ENCODE results near the gene MGAT4A. TPM values are rescaled to one million over a fixed set of nuclear protein-coding genes. Genes with fewer than 3 reads are reported as not detected.
"Not testable (repeated sequence)": the region's sequence is repeated elsewhere in the genome, so short reads cannot be mapped to it uniquely, and the experiment has no call there.

Gene MGAT4A
- total RNA-seq, 1 experiment from 2014 or later = not detected

GRCh38 chr2:98659491-98659840 is 71.5 kb downstream of the MGAT4A start:
- H3K27me3 ChIP-seq (replicated peaks); H3K36me3 ChIP-seq; H3K4me1 ChIP-seq (replicated peaks); H3K4me3 ChIP-seq; H3K27ac ChIP-seq; H3K9me3 ChIP-seq (replicated peaks); DNase-seq (ENCODE audit: low read depth in 1 of 2, low spot score in 2 of 2): not testable (repeated sequence)

- Histone ChIP-seq H3K27me3 (replicated peaks) (no peaks in the 10 kb centered on the region), H3K27ac (no peak overlapping the region), H3K4me3 (no peak overlapping the region), H3K36me3 (no peaks in the 10 kb centered on the region), H3K4me1 (replicated peaks) (no peaks in the 10 kb centered on the region), H3K9me3 (replicated peaks) (no peaks in the 10 kb centered on the region)
- no peak for DNase-seq (ENCODE audit: low read depth in 1 of 2, low spot score in 2 of 2)
These were observed 72.0 kb downstream of the MGAT4A start for GRCh38 chr2:98658816-98659490.

- no peaks in the 10 kb centered on the region for H3K9me3 ChIP-seq (replicated peaks)
- no peaks in the 10 kb centered on the region for H3K27me3 ChIP-seq (replicated peaks)
- H3K27ac ChIP-seq = no peak overlapping the region
These were observed 74.1 kb downstream of the MGAT4A start for GRCh38 chr2:98656800-98657199.

GRCh38 chr2:98654699-98655495 is 76.0 kb downstream of the MGAT4A start:
- Histone ChIP-seq H3K36me3 (no peaks in the 10 kb centered on the region), H3K4me1 (replicated peaks) (no peaks in the 10 kb centered on the region), H3K4me3 (no peak overlapping the region), H3K27ac (no peak overlapping the region), H3K9me3 (replicated peaks) (no peaks in the 10 kb centered on the region), H3K27me3 (replicated peaks) (no peaks in the 10 kb centered on the region)
- no peak for DNase-seq (ENCODE audit: low read depth in 1 of 2, low spot score in 2 of 2)

More at GRCh38 chr2:98656800-98657199, 74.1 kb downstream of the MGAT4A start:
- H3K4me3 ChIP-seq = no peak overlapping the region
- no peaks in the 10 kb centered on the region for H3K36me3 ChIP-seq
- no peaks in the 10 kb centered on the region for H3K4me1 ChIP-seq (replicated peaks)
- no peak for DNase-seq (ENCODE audit: low read depth in 1 of 2, low spot score in 2 of 2)

- no peaks in the 10 kb centered on the region for H3K36me3 ChIP-seq
- no peak overlapping the region for H3K27ac ChIP-seq
- no peak overlapping the region for H3K4me3 ChIP-seq
- no peak for DNase-seq (ENCODE audit: low read depth in 1 of 2, low spot score in 2 of 2)
- no peaks in the 10 kb centered on the region for H3K4me1 ChIP-seq (replicated peaks)
- H3K9me3 ChIP-seq (replicated peaks) = no peaks in the 10 kb centered on the region
- H3K27me3 ChIP-seq (replicated peaks) = no peaks in the 10 kb centered on the region
These were observed 79.9 kb downstream of the MGAT4A start for GRCh38 chr2:98650998-98651397.

- DNase-seq (ENCODE audit: low read depth in 1 of 2, low spot score in 2 of 2) = no peak
- Histone ChIP-seq H3K27me3 (replicated peaks) (peaks cover 3% of the 10 kb centered on the region; the same call in 1 of the 2 replicates), H3K4me3 (no peak overlapping the region), H3K27ac (no peak overlapping the region), H3K9me3 (replicated peaks) (no peaks in the 10 kb centered on the region), H3K4me1 (replicated peaks) (no peaks in the 10 kb centered on the region), H3K36me3 (no peaks in the 10 kb centered on the region)
These were observed 80.9 kb downstream of the MGAT4A start for GRCh38 chr2:98649992-98650375.

- DNase-seq (ENCODE audit: low read depth in 1 of 2, low spot score in 2 of 2) = peak; percentile 53 to 63
- Histone ChIP-seq H3K27me3 (replicated peaks) (peaks cover 4% of the 10 kb centered on the region; the same call in 1 of the 2 replicates), H3K9me3 (replicated peaks) (no peaks in the 10 kb centered on the region), H3K4me3 (no peak overlapping the region), H3K4me1 (replicated peaks) (no peaks in the 10 kb centered on the region), H3K27ac (no peak overlapping the region), H3K36me3 (no peaks in the 10 kb centered on the region)
These were observed 81.6 kb downstream of the MGAT4A start for GRCh38 chr2:98649135-98649991.

- Histone ChIP-seq H3K4me3 (no peak overlapping the region), H3K36me3 (no peaks in the 10 kb centered on the region), H3K27me3 (replicated peaks) (peaks cover 4% of the 10 kb centered on the region; the same call in 1 of the 2 replicates), H3K9me3 (replicated peaks) (no peaks in the 10 kb centered on the region), H3K27ac (no peak overlapping the region), H3K4me1 (replicated peaks) (no peaks in the 10 kb centered on the region)
- DNase-seq (ENCODE audit: low read depth in 1 of 2, low spot score in 2 of 2) = no peak
These were observed 82.5 kb downstream of the MGAT4A start for GRCh38 chr2:98648451-98648850.

- H3K4me3 ChIP-seq = no peak overlapping the region
- H3K27me3 ChIP-seq (replicated peaks) = peaks cover 4% of the 10 kb centered on the region; the same call in 1 of the 2 replicates
- no peaks in the 10 kb centered on the region for H3K36me3 ChIP-seq
- DNase-seq (ENCODE audit: low read depth in 1 of 2, low spot score in 2 of 2) = no peak
- H3K27ac ChIP-seq = no peak overlapping the region
- no peaks in the 10 kb centered on the region for H3K4me1 ChIP-seq (replicated peaks)
- H3K9me3 ChIP-seq (replicated peaks) = no peaks in the 10 kb centered on the region
These were observed 83.3 kb downstream of the MGAT4A start for GRCh38 chr2:98647636-98648035.

- no peak for DNase-seq (ENCODE audit: low read depth in 1 of 2, low spot score in 2 of 2)
- Histone ChIP-seq H3K4me1 (replicated peaks) (no peaks in the 10 kb centered on the region), H3K27ac (no peak overlapping the region), H3K36me3 (no peaks in the 10 kb centered on the region), H3K4me3 (no peak overlapping the region), H3K27me3 (replicated peaks) (peaks cover 4% of the 10 kb centered on the region; the same call in 1 of the 2 replicates), H3K9me3 (replicated peaks) (no peaks in the 10 kb centered on the region)
These were observed 87.3 kb downstream of the MGAT4A start for GRCh38 chr2:98643496-98644100.

GRCh38 chr2:98637401-98638147 is 93.4 kb downstream of the MGAT4A start:
- no peak overlapping the region for H3K27ac ChIP-seq
- H3K9me3 ChIP-seq (replicated peaks) = no peaks in the 10 kb centered on the region
- H3K4me3 ChIP-seq = no peak overlapping the region
- no peaks in the 10 kb centered on the region for H3K4me1 ChIP-seq (replicated peaks)
- H3K36me3 ChIP-seq = no peaks in the 10 kb centered on the region
- DNase-seq (ENCODE audit: low read depth in 1 of 2, low spot score in 2 of 2) = no peak
- peaks cover 8% of the 10 kb centered on the region; the same call in 1 of the 2 replicates for H3K27me3 ChIP-seq (replicated peaks)

- Histone ChIP-seq H3K9me3 (replicated peaks) (no peaks in the 10 kb centered on the region), H3K4me3 (no peak overlapping the region), H3K4me1 (replicated peaks) (no peaks in the 10 kb centered on the region), H3K36me3 (no peaks in the 10 kb centered on the region), H3K27me3 (replicated peaks) (peaks cover 8% of the 10 kb centered on the region; the same call in 1 of the 2 replicates), H3K27ac (no peak overlapping the region)
- no peak for DNase-seq (ENCODE audit: low read depth in 1 of 2, low spot score in 2 of 2)
These were observed 96.4 kb downstream of the MGAT4A start for GRCh38 chr2:98634406-98635092.
